CD4-positive, alpha-beta T cell treated with Interleukin-17A for 4 hours (primary cell): ENCODE data around the gene CERS1.
A peak's percentile ranks its signal among the peaks of the same experiment; 100 is the strongest.

Experiments
- DNase-seq: peaks from one replicate; pipeline ENCODE4 v3.0.0-alpha.2; 2020; ENCODE audit warnings: mixed read lengths

Gene CERS1

GRCh38 chr19:18869023-18869618 lies 26.8 kb downstream of the CERS1 start:
- DNase-seq = no peak

- no peak for DNase-seq
Measured at GRCh38 chr19:18868380-18869022, 27.5 kb downstream of the CERS1 start.

- no peak for DNase-seq
Measured at GRCh38 chr19:18867751-18868150, 28.2 kb downstream of the CERS1 start.

- no peak for DNase-seq
Measured at GRCh38 chr19:18867199-18867598, 28.8 kb downstream of the CERS1 start.

- no peak for DNase-seq
Measured at GRCh38 chr19:18866800-18867123, 29.2 kb downstream of the CERS1 start.

GRCh38 chr19:18865973-18866799 lies 29.8 kb downstream of the CERS1 start:
- peak; percentile 72 for DNase-seq

GRCh38 chr19:18865106-18865972 lies 30.6 kb downstream of the CERS1 start:
- DNase-seq = no peak

GRCh38 chr19:18863843-18864362 lies 32.1 kb downstream of the CERS1 start:
- no peak for DNase-seq

GRCh38 chr19:18862976-18863842 lies 32.7 kb downstream of the CERS1 start:
- DNase-seq = no peak

GRCh38 chr19:18861917-18862316 lies 34.0 kb downstream of the CERS1 start:
- no peak for DNase-seq

- no peak for DNase-seq
Measured at GRCh38 chr19:18861235-18861634, 34.7 kb downstream of the CERS1 start.

GRCh38 chr19:18860725-18861124 lies 35.2 kb downstream of the CERS1 start:
- no peak for DNase-seq

- no peak for DNase-seq
Measured at GRCh38 chr19:18860302-18860700, 35.7 kb downstream of the CERS1 start.

- no peak for DNase-seq
Measured at GRCh38 chr19:18859676-18860301, 36.2 kb downstream of the CERS1 start.

GRCh38 chr19:18858906-18859646 lies 36.9 kb downstream of the CERS1 start:
- DNase-seq = no peak

- no peak for DNase-seq
Measured at GRCh38 chr19:18857223-18857622, 38.7 kb downstream of the CERS1 start.

GRCh38 chr19:18856385-18857126 lies 39.4 kb downstream of the CERS1 start:
- no peak for DNase-seq

GRCh38 chr19:18855647-18856384 lies 40.1 kb downstream of the CERS1 start:
- no peak for DNase-seq

- DNase-seq = no peak
Measured at GRCh38 chr19:18854982-18855381, 41.0 kb downstream of the CERS1 start.
